HFF-Myc (cell line): ENCODE measurements around the gene ARF4.
"Not testable (repeated sequence)": the region's sequence is repeated elsewhere in the genome, so short reads cannot be mapped to it uniquely, and the experiment has no call there.

Experiments
- DNase-seq: peaks from one replicate; pipeline ENCODE4 v3.0.0-alpha.2; 2011; ENCODE audit warnings: low read depth; ENCODE audit errors: extremely low read depth
- H3K4me3 ChIP-seq: replicated peaks from 2 replicates; pipeline ENCODE4 v1.5.1; 2011; ENCODE audit warnings: low read depth, mild to moderate bottlenecking, control low read depth, low read length
- TF ChIP-seq, protein P1 (sequence below): IDR thresholded peaks from 2 replicates; pipeline ENCODE4 v1.5.1; 2012; ENCODE audit warnings: mild to moderate bottlenecking, low read depth, low read length, control low read depth; ENCODE audit errors: missing control alignments

Gene ARF4

DNA sequence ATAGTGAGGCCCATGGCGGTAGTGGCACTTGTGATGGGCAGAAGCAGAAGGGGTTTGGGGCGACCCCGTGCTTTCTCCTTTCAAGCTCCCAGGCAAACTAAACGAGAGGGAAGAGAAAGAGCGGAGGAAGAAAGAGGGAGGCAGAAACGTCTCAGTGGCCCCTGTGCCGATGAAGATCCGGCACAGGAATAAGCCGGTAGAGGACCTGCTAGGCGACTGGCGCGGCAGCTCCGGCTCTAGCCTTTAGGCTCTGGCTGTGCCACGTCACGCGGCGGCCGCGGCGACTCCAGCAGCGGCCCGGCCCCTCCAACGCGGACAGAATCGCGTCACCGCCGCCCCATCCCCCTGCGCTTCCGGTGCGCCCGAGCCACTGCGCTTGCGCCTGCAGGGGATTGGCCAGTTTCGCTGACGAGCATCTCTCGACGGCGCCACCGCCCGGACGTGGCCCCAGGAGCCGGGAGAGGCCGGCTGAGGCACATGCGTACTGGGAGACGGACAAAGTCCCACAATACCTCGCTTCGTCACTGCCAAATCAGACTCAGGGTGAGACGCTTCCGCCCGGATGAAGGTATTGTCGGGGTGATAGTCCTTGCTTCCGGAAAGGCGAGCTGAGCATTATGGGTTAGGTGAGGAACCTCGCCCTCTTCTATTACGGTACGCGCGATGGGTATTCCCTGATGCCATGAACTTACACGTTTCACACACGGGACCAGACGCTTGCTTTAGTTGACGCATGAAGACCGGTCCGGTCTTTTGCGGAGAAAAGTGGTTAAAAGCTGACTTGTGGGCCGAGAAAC lies at the start of gene ARF4:
ARF4 (minus strand) TSS at position 218 of the 797 bp plus-strand sequence; CDS start at position 14, 204 bp downstream.
- TF ChIP-seq, protein P1, sequence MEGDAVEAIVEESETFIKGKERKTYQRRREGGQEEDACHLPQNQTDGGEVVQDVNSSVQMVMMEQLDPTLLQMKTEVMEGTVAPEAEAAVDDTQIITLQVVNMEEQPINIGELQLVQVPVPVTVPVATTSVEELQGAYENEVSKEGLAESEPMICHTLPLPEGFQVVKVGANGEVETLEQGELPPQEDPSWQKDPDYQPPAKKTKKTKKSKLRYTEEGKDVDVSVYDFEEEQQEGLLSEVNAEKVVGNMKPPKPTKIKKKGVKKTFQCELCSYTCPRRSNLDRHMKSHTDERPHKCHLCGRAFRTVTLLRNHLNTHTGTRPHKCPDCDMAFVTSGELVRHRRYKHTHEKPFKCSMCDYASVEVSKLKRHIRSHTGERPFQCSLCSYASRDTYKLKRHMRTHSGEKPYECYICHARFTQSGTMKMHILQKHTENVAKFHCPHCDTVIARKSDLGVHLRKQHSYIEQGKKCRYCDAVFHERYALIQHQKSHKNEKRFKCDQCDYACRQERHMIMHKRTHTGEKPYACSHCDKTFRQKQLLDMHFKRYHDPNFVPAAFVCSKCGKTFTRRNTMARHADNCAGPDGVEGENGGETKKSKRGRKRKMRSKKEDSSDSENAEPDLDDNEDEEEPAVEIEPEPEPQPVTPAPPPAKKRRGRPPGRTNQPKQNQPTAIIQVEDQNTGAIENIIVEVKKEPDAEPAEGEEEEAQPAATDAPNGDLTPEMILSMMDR = no peak
- H3K4me3 ChIP-seq = peak within 1 kb of the TSS; percentile 67
- DNase-seq = peak; percentile 99

DNA sequence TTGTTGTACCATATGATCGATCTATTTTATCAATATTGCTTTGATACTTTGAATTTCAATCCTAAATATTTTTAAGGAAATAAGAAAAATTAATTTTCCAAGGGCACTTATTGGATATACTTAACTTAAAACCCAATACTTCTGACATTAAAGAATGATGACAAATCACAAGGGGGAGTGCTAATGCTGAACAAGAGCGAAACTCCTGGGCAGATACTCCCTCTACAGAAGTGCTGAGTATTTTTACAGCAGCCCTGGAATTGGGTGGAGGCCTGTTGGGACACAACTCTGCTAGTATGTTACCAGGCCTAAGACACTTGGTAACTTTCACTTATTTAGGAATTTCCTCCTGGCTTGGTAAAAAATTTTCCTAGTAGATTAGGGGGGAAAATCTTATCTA lies 49.6 kb upstream of the ARF4 start:
- peak; percentile 14 for DNase-seq
- no peak overlapping the region for H3K4me3 ChIP-seq
- TF ChIP-seq, protein P1 = no peak

DNA sequence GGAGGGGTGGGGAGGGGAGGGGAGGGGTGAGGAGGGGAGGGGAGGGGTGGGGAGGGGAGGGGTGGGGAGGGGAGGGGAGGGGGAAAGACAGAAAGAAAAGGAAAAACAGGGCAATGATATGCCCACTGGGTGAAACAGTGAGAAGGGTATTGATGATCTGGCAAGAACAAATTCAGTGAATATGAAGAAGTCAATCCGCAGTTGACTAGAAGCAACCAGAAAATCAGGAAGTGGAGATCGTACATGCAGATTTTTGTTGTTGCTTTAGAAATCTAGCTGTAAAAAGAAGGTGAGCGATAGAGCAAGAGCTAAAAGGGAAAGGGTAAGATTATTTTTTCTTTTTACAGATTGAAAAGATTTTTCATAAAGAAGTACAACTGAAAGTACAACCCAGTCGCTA lies 47.6 kb upstream of the ARF4 start:
- TF ChIP-seq, protein P1 = no peak
- no peak for DNase-seq
- H3K4me3 ChIP-seq = no peak overlapping the region

DNA sequence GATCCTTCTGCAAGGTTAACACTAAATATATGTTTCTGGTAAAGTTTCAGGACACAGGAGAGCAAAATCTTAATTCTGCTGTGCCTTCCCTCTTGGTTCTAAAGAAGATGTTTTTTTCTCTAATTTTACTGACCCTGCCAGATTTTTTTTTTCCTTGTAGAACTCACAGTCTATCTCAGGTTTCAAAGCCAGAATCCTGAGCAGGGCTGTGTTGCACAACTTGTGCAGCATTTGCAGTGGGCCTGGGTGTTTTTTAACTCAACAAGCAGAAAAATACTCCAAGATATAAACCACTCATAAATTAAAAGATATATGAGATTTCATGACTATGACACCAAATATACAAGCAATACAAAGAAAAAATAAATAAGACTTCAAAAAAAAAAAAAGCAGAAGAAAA lies 40.2 kb upstream of the ARF4 start:
- DNase-seq = no peak
- no peak overlapping the region for H3K4me3 ChIP-seq
- TF ChIP-seq, protein P1 = no peak

DNA sequence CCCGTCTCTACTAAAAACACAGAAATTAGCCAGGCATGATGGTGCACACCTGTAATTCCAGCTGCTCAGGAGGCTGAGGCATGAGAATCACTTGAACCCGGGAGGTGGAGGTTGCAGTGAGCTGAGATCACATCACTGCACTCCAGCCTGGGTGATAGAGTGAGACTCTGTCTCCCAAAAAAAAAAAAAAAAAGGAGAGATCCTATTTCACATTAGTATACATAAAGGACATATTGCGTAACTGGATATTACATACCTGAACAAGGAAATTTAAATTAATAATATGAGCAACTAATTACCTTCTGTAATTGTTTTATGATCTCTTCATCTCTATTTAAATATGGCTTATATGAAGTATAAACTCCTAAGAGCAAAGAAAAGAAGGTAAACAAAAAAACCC lies 37.1 kb upstream of the ARF4 start:
- not testable (repeated sequence) for H3K4me3 ChIP-seq, DNase-seq

DNA sequence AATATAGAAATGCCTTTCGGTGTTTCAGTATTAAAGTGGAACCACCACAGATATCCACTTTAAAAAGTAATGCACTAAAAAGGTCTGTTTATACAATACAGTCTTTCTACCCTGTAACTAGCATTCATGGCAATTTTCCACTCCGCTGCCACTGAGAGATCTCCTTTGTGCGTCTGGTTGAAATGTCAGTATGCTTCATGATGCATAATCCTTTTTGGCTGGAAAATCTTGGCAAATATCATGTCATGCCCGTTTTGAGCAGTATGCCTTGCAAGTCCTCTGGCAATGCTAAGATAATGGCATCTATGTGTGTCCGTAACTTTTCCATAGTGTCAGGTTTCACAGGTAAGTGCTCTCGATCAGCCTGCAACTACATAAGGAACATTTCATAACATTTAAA lies 30.8 kb upstream of the ARF4 start:
- H3K4me3 ChIP-seq = no peak overlapping the region
- no peak for DNase-seq
- TF ChIP-seq, protein P1 = no peak

DNA sequence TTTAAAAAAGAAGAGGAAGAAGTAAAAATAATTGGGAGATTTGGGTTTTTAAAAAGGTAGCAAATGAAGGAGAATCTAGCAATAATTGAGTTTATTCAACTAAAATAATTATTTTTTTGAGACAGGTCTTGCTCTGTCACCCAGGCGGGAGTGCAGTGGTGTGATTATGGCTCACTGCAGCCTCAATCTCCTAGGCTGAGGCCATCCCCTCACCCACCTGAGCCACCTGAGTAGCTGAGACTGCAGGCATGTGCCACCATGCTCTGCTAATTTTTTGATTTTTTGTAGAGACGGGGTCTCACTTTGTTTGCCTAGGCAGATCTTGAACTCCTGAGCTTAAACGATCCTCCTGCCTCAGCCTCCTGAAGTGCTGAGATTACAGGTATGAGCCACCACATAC lies 27.7 kb upstream of the ARF4 start:
- TF ChIP-seq, protein P1 = no peak

More for the DNA sequence above, 27.7 kb upstream of the ARF4 start:
- no peak overlapping the region for H3K4me3 ChIP-seq
- no peak for DNase-seq
